Hepatocyte (in vitro differentiated cells): ENCODE results near the gene KIAA0513. TPM values are rescaled to one million over a fixed set of nuclear protein-coding genes. Genes with fewer than 3 reads are reported as not detected.

ENCODE experiments used
- DNase-seq: peaks from one replicate; pipeline ENCODE4 v3.0.0-alpha.2; 2016; ENCODE audit warnings: low spot score
- H2AFZ ChIP-seq: fragments of 200-600 bp; sonication (generic); 2 replicates; pipeline ENCODE4 v1.6.0; 2016; ENCODE audit warnings: antibody characterized with exemption, mild to moderate bottlenecking
- H3K27ac ChIP-seq: fragments of 200-600 bp; sonication (generic); 2 replicates; pipeline ENCODE4 v1.5.1; 2016; ENCODE audit warnings: mild to moderate bottlenecking
- H3K27me3 ChIP-seq: fragments of 200-600 bp; sonication (generic); 2 replicates; pipeline ENCODE4 v1.6.1; 2016
- H3K36me3 ChIP-seq: fragments of 200-600 bp; sonication (generic); replicated peaks from 2 replicates; pipeline ENCODE4 v1.5.1; 2016; ENCODE audit warnings: low read depth; ENCODE audit not compliant: insufficient read depth
- H3K4me1 ChIP-seq: fragments of 200-600 bp; sonication (generic); 2 replicates; pipeline ENCODE4 v1.5.1; 2016; ENCODE audit warnings: mild to moderate bottlenecking, moderate library complexity; ENCODE audit not compliant: insufficient read depth
- H3K4me2 ChIP-seq: fragments of 200-600 bp; sonication (generic); 2 replicates; pipeline ENCODE4 v1.6.0; 2016
- H3K4me3 ChIP-seq: fragments of 200-600 bp; sonication (generic); 2 replicates; pipeline ENCODE4 v1.5.1; 2016; ENCODE audit warnings: mild to moderate bottlenecking
- H3K79me2 ChIP-seq: fragments of 200-600 bp; sonication (generic); 2 replicates; pipeline ENCODE4 v1.6.0; 2017; ENCODE audit warnings: mild to moderate bottlenecking
- H3K9me2 ChIP-seq: fragments of 200-600 bp; sonication (generic); replicated peaks from 2 replicates; pipeline ENCODE4 v1.6.0; 2017; ENCODE audit warnings: mild to moderate bottlenecking; ENCODE audit not compliant: insufficient read depth
- H3K9me3 ChIP-seq: fragments of 200-600 bp; sonication (generic); 2 replicates; pipeline ENCODE4 v1.5.1; 2016; ENCODE audit warnings: low read depth, mild to moderate bottlenecking
- H4K20me1 ChIP-seq: fragments of 200-600 bp; sonication (generic); 2 replicates; pipeline ENCODE4 v1.6.0; 2016; ENCODE audit warnings: mild to moderate bottlenecking; ENCODE audit not compliant: insufficient read depth, poor library complexity, severe bottlenecking
- EZH2 ChIP-seq: fragments of 200-600 bp; sonication (generic); IDR thresholded peaks from 2 replicates; pipeline ENCODE4 v1.6.1; 2016; ENCODE audit warnings: antibody characterized with exemption, mild to moderate bottlenecking, borderline replicate concordance
- EZH2phosphoT487 ChIP-seq: fragments of 200-600 bp; sonication (generic); IDR thresholded peaks from one replicate; pipeline ENCODE4 v1.6.1; 2018; ENCODE audit warnings: antibody characterized with exemption, mild to moderate bottlenecking, low read depth, moderate library complexity; ENCODE audit not compliant: unreplicated experiment, severe bottlenecking
- WGBS: methylation state at CpG from one replicate; pipeline ENCODE4 v1.1.6; 2016; ENCODE audit warnings: low lambda C conversion rate; ENCODE audit errors: missing lambda C conversion rate; 5-methylcytosine and 5-hydroxymethylcytosine counted together
- polyA plus RNA-seq: library from polyadenylated mRNA; unstranded; fragments of >200 nt; fragmentation: Nextera tagmentation; extraction: Ambion mirVana; gene quantifications from 2 replicates; pipeline ENCODE4 v1.2.1, GENCODE V29; 2016
- total RNA-seq: library from RNA; depleted of rRNA; stranded (reverse); fragments of >200 nt; gene quantifications from 2 replicates; pipeline ENCODE4 v1.2.3, GENCODE V29; 2014
- TF ChIP-seq, protein P1 (sequence below): fragments of 200-600 bp; sonication (generic); IDR thresholded peaks from 2 replicates; pipeline ENCODE4 v1.5.1; 2016; ENCODE audit warnings: antibody characterized with exemption, mild to moderate bottlenecking; ENCODE audit not compliant: poor library complexity

KIAA0513 gene
- total and polyA plus RNA-seq, 2 experiments from 2014 or later: 10.1 to 14.9 TPM

DNA sequence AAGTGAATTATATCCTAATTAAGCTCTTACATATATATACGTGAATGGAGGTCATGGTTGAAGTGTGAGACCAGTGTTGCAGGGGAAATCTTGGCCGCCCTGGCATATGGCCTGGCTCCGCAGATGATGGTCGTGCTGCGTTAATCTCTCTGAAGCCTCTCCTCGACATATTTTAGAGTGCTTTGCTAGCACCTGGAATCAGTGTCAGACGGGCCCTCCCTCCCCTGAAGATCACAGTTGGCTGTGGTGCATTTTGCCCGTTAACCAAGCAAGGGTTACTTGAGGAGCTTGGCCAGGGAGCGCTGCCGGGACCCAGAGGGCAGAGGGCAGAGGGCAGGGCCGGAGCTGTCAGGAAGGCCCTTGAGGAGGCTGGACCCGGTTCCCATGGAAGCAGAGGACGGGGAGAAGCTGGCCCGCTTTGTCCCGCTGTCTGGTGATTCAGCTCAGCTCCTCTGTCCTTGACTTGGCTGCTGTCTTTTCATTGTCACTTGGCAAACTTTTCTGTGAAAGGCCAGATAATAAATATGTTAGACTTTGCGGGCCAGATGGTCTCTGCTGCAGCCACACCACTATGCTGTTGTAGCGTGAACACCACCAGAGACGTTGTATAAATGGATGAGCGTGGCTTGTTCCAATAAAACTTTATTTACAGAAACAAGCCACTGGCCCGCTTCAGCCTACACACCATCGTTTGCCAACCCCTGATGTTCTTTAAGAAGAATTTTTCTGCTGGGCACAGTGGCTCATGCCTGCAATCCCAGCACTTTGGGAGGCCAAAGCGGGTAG lies 52.4 kb downstream of the KIAA0513 start:
- Histone ChIP-seq H3K9me2 (no peaks in the 10 kb centered on the region), H3K79me2 (no peaks in the 10 kb centered on the region), H3K4me2 (no peak overlapping the region), H3K27ac (no peak overlapping the region), H2AFZ (no peak overlapping the region), H3K36me3 (no peaks in the 10 kb centered on the region), H3K4me3 (no peak overlapping the region), H3K4me1 (peaks cover 26% of the 10 kb centered on the region), H4K20me1 (no peaks in the 10 kb centered on the region), H3K27me3 (no peaks in the 10 kb centered on the region), H3K9me3 (no peaks in the 10 kb centered on the region)
- WGBS: 93% methylated on average over 22 of the region's 22 CpGs
- DNase-seq: no peak
- TF ChIP-seq, protein P1, sequence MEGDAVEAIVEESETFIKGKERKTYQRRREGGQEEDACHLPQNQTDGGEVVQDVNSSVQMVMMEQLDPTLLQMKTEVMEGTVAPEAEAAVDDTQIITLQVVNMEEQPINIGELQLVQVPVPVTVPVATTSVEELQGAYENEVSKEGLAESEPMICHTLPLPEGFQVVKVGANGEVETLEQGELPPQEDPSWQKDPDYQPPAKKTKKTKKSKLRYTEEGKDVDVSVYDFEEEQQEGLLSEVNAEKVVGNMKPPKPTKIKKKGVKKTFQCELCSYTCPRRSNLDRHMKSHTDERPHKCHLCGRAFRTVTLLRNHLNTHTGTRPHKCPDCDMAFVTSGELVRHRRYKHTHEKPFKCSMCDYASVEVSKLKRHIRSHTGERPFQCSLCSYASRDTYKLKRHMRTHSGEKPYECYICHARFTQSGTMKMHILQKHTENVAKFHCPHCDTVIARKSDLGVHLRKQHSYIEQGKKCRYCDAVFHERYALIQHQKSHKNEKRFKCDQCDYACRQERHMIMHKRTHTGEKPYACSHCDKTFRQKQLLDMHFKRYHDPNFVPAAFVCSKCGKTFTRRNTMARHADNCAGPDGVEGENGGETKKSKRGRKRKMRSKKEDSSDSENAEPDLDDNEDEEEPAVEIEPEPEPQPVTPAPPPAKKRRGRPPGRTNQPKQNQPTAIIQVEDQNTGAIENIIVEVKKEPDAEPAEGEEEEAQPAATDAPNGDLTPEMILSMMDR: no peak
- no peak for TF ChIP-seq EZH2
- TF ChIP-seq EZH2phosphoT487: no peak

DNA sequence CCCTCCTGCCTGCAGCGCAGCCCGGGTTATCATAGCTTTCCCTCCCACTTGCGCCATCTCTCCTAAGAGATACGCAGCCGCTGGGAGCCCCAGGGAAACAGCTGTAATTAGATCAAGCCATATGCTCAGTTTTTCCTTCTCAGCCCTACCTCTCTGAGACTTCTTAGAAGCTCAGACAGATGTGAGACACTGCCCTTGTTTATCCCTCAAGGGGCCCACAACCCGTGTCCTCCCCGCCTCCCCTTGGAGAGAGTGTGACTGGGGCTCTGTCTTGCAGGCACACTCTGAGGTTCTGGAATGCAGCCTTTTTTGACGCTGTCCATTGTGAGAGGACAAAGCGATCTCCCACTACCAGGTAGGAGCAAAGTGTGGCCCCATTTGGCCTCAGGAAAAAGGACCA lies 53.4 kb downstream of the KIAA0513 start:
- Histone ChIP-seq H3K4me1 (peaks cover 26% of the 10 kb centered on the region), H3K9me3 (no peaks in the 10 kb centered on the region), H2AFZ (no peak overlapping the region), H3K4me3 (no peak overlapping the region), H4K20me1 (no peaks in the 10 kb centered on the region), H3K4me2 (peak overlapping the region; percentile 37), H3K79me2 (no peaks in the 10 kb centered on the region), H3K9me2 (no peaks in the 10 kb centered on the region), H3K36me3 (no peaks in the 10 kb centered on the region), H3K27me3 (no peaks in the 10 kb centered on the region), H3K27ac (no peak overlapping the region)
- DNase-seq: no peak
- 58% methylated on average over 9 of the region's 9 CpGs for WGBS
- TF ChIP-seq, protein P1: no peak
- TF ChIP-seq EZH2 (no peak), EZH2phosphoT487 (no peak)

DNA sequence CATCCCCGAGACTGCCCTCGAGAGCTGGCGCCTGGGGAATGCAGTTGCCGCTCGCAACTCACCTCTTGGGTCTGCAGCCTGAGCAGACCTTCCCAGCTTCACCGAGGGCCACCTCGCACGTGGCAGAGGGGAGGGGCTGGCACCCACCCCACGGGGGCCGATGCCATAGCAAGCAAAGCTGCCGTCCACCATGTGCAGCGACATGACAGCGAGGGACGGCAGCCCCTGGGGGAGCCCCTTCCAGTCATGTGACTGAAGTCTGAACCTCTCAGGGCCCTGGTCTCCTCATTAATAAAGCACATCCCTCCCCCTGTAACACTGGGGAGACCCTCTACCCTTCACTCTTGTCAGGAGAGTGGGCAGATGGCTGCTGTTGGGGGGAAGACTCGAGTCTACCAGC lies 54.2 kb downstream of the KIAA0513 start:
- no peak overlapping the region for H3K4me2 ChIP-seq
- H3K4me1 ChIP-seq: peaks cover 26% of the 10 kb centered on the region
- H3K9me3 ChIP-seq: no peaks in the 10 kb centered on the region
- TF ChIP-seq EZH2phosphoT487: no peak
- no peak for TF ChIP-seq EZH2
- no peaks in the 10 kb centered on the region for H4K20me1 ChIP-seq
- no peaks in the 10 kb centered on the region for H3K36me3 ChIP-seq
- no peaks in the 10 kb centered on the region for H3K9me2 ChIP-seq
- DNase-seq: no peak
- no peaks in the 10 kb centered on the region for H3K27me3 ChIP-seq
- H3K27ac ChIP-seq: no peak overlapping the region
- H3K79me2 ChIP-seq: no peaks in the 10 kb centered on the region
- no peak overlapping the region for H3K4me3 ChIP-seq
- H2AFZ ChIP-seq: no peak overlapping the region
- 88% methylated on average over 15 of the region's 15 CpGs for WGBS
